ENCODE measurements around the gene TUSC2. TPM values are rescaled to one million over a fixed set of nuclear protein-coding genes. Genes with fewer than 3 reads are reported as not detected.

TUSC2 gene
- total and polyA plus RNA-seq, 7 donors, result 23.2 to 54.7 (median 35.5) TPM

DNA sequence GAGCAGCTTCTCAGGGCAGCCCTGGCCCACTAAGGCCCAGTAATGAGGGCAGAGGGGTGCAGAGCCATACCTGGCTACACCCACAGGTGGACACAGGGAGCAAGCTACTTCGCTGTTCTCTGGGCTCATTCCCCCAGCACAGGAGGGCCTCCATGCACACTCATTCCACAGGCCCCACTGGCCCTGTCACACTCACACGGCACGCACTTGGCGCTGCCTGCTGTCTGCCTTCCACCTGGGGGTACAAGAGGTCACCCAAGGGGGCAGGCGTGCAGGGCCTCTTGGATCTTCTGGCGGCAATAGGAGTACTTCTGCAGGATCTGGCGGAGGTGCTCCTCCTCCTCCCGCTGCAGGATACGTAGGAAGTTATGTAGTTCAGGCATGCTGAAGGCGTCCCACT is 2.3 kb upstream of the TUSC2 start:
- no peak overlapping the region for H3K4me3 ChIP-seq
- peaks cover 0 to 49% (median 46%) of the 10 kb centered on the region in 4 donors for H3K4me1 ChIP-seq
- TF ChIP-seq POLR2A (IDR thresholded peaks at IDR 0.05), result no peak
- no peak for TF ChIP-seq EP300 (IDR thresholded peaks at IDR 0.05)
- no peak for TF ChIP-seq CTCF (IDR thresholded peaks at IDR 0.05)
- TF ChIP-seq POLR2AphosphoS5 (IDR thresholded peaks at IDR 0.05), result no peak
- intact Hi-C loops (cut with DNase I), result no loop called here
- peaks cover 18 to 43% (median 26%) of the 10 kb centered on the region in 4 donors for H3K36me3 ChIP-seq
- H3K9me3 ChIP-seq, result no peaks in the 10 kb centered on the region
- no peak for DNase-seq
- no peak overlapping the region for H3K27ac ChIP-seq
- WGBS, 2 donors, result 95 to 97% methylated on average over 10 of the region's 10 CpGs
- no peaks in the 10 kb centered on the region for H3K27me3 ChIP-seq

DNA sequence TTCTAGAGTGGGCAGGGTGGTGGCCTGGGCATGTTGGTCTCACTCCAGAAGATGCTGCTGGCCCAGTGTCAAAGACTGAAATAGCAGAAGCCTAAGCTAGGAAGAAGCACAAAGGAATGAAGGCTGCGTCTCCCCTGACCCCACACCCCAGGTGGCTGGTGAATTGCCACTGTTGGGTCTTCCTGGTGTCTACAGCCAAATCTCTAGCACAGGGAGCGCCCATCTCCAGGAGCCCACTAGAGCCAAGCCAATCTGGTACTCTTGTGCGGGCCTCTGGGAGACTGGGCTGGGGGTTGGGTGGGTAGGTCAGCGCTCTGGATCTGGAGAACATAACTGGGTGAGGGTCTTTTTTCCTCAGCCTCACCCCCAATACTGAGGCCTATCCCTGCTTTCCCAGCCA is 894 bp downstream of the TUSC2 start:
- H3K36me3 ChIP-seq, result peaks cover 18 to 47% (median 26%) of the 10 kb centered on the region in 4 donors
- no peaks in the 10 kb centered on the region for H3K27me3 ChIP-seq
- intact Hi-C loops (cut with DNase I), result loop anchor here (5.0 to 10.0 kb wide), 2 partner anchors 65 to 1058 kb away; partner anchors contain the start of gene MANF
- no peaks in the 10 kb centered on the region for H3K9me3 ChIP-seq
- H3K4me1 ChIP-seq, result peaks cover 0 to 45% (median 34%) of the 10 kb centered on the region in 4 donors
- DNase-seq, result no peak
- H3K4me3 ChIP-seq, result peak overlapping the region; percentile 75 to 100 (median 92)
- H3K27ac ChIP-seq, result peak overlapping the region in 3 of 4 donors; percentile 82 to 97 (median 88)
- WGBS, 2 donors, result 65 to 75% methylated on average over 4 of the region's 4 CpGs
- TF ChIP-seq POLR2A (IDR thresholded peaks at IDR 0.05) (no peak), EP300 (IDR thresholded peaks at IDR 0.05) (no peak), POLR2AphosphoS5 (IDR thresholded peaks at IDR 0.05) (no peak), CTCF (IDR thresholded peaks at IDR 0.05) (no peak)

DNA sequence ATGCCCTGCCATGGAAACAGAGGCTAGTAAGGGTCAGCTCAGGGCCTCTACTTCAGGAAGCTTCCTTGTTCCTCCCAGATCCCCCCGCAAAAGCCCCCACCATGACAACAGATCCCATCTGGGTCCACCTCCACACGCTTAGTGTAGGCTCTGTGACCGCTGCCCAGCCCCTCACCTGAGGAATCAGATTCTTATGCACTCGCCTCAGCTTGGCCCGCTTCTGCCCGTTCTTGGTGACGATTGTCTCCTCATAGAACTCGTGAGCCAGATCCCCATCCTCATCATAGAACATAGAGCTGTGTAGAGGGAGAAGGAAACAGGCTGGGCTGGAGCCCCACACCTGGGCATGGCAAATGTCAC is 1.9 kb downstream of the TUSC2 start:
- intact Hi-C loops (cut with DNase I), result loop anchor here (5.0 to 10.0 kb wide), 2 partner anchors 64 to 1059 kb away; partner anchors contain the start of gene MANF
- no peak for TF ChIP-seq POLR2A (IDR thresholded peaks at IDR 0.05)
- TF ChIP-seq POLR2AphosphoS5 (IDR thresholded peaks at IDR 0.05), result no peak
- no peak for TF ChIP-seq CTCF (IDR thresholded peaks at IDR 0.05)
- no peak for TF ChIP-seq EP300 (IDR thresholded peaks at IDR 0.05)

GRCh38 chr3:50325497-50326181 is 2.4 kb downstream of the TUSC2 start:
- H3K36me3 ChIP-seq, result peaks cover 9 to 32% (median 14%) of the 10 kb centered on the region in 4 donors
- peaks cover 0 to 51% (median 39%) of the 10 kb centered on the region in 4 donors for H3K4me1 ChIP-seq
- H3K27me3 ChIP-seq, result no peaks in the 10 kb centered on the region
- H3K27ac ChIP-seq, result peak overlapping the region in 1 of 4 donors; percentile 92
- H3K9me3 ChIP-seq, result no peaks in the 10 kb centered on the region
- TF ChIP-seq CTCF (IDR thresholded peaks at IDR 0.05), result no peak
- TF ChIP-seq POLR2A (IDR thresholded peaks at IDR 0.05), result no peak
- TF ChIP-seq EP300 (IDR thresholded peaks at IDR 0.05), result no peak
- no peak for TF ChIP-seq POLR2AphosphoS5 (IDR thresholded peaks at IDR 0.05)
- WGBS, 2 donors, result 85 to 87% methylated on average over 11 of the region's 11 CpGs
- no peak for DNase-seq
- no peak overlapping the region for H3K4me3 ChIP-seq
- intact Hi-C loops (cut with DNase I), result loop anchor here (5.0 to 10.0 kb wide), 2 partner anchors 63 to 1059 kb away; partner anchors contain the start of gene MANF

More for the DNA sequence above, 1.9 kb downstream of the TUSC2 start:
- Histone ChIP-seq H3K9me3 (no peaks in the 10 kb centered on the region), H3K4me1 (peaks cover 0 to 50% (median 39%) of the 10 kb centered on the region in 4 donors), H3K36me3 (peaks cover 15 to 38% (median 19%) of the 10 kb centered on the region in 4 donors), H3K4me3 (no peak overlapping the region), H3K27me3 (no peaks in the 10 kb centered on the region), H3K27ac (no peak overlapping the region)
- no peak for DNase-seq
- WGBS, 2 donors, result 92 to 94% methylated on average over 8 of the region's 8 CpGs
